ENCODE data around the gene FTCDNL1. TPM values are rescaled to one million over a fixed set of nuclear protein-coding genes. Genes with fewer than 3 reads are reported as not detected.

FTCDNL1 gene
- total RNA-seq, 2 experiments from 2014 or later, result 1.9 to 2.0 TPM

- ATAC-seq (no peak), DNase-seq (no peak)
- Mint-ChIP-seq H3K36me3 (ENCODE audit: low read depth) (no peaks in the 10 kb centered on the region), H3K27me3 (peaks cover 7% of the 10 kb centered on the region), H3K4me1 (ENCODE audit: low read depth) (no peaks in the 10 kb centered on the region), H3K9me3 (no peaks in the 10 kb centered on the region), H3K4me3 (no peak overlapping the region), H3K27ac (no peak overlapping the region)
- intact Hi-C loops (cut with micrococcal nuclease), result no loop called here
- TF ChIP-seq CTCF (IDR thresholded peaks at IDR 0.05), result no peak
- ChIA-PET POLR2A (no interaction called here), CTCF (no interaction called here)
These were observed 101.4 kb downstream of the FTCDNL1 start for GRCh38 chr2:199749571-199749970.

GRCh38 chr2:199744724-199745123 is 106.3 kb downstream of the FTCDNL1 start:
- Mint-ChIP-seq H3K27ac (no peak overlapping the region), H3K9me3 (no peaks in the 10 kb centered on the region), H3K36me3 (ENCODE audit: low read depth) (no peaks in the 10 kb centered on the region), H3K4me1 (ENCODE audit: low read depth) (peaks cover 3% of the 10 kb centered on the region), H3K4me3 (no peak overlapping the region), H3K27me3 (peaks cover 6% of the 10 kb centered on the region)
- no peak for ATAC-seq
- ChIA-PET CTCF (interaction anchor here (0.7 kb wide), 1 partner anchor 41 kb away, joined by 4 read pairs; no protein-coding TSS in a partner anchor), POLR2A (interaction anchor here (0.6 kb wide), 1 partner anchor 12 kb away, joined by 3 read pairs; no protein-coding TSS in a partner anchor)
- intact Hi-C loops (cut with micrococcal nuclease), result loop anchor here (5.0 kb wide), 1 partner anchor 37 kb away; no protein-coding TSS in a partner anchor
- DNase-seq, result no peak
- no peak for TF ChIP-seq CTCF (IDR thresholded peaks at IDR 0.05)

- H3K4me3 Mint-ChIP-seq, result no peak overlapping the region
- no peaks in the 10 kb centered on the region for H3K9me3 Mint-ChIP-seq
- ATAC-seq (no peak), DNase-seq (no peak)
- H3K36me3 Mint-ChIP-seq (ENCODE audit: low read depth), result no peaks in the 10 kb centered on the region
- H3K27me3 Mint-ChIP-seq, result peaks cover 11% of the 10 kb centered on the region
- CTCF ChIA-PET, result interaction anchor here (0.7 kb wide), 1 partner anchor 41 kb away, joined by 4 read pairs; no protein-coding TSS in a partner anchor
- peaks cover 5% of the 10 kb centered on the region for H3K4me1 Mint-ChIP-seq (ENCODE audit: low read depth)
- intact Hi-C loops (cut with micrococcal nuclease), result loop anchor here (5.0 kb wide), 1 partner anchor 37 kb away; no protein-coding TSS in a partner anchor
- TF ChIP-seq CTCF (IDR thresholded peaks at IDR 0.05), result no peak
- H3K27ac Mint-ChIP-seq, result no peak overlapping the region
- POLR2A ChIA-PET, result interaction anchor here (0.6 kb wide), 1 partner anchor 12 kb away, joined by 3 read pairs; no protein-coding TSS in a partner anchor
These were observed 106.7 kb downstream of the FTCDNL1 start for GRCh38 chr2:199744260-199744659.

- Mint-ChIP-seq H3K27me3 (peaks cover 17% of the 10 kb centered on the region), H3K9me3 (no peaks in the 10 kb centered on the region), H3K36me3 (ENCODE audit: low read depth) (no peaks in the 10 kb centered on the region), H3K4me3 (no peak overlapping the region), H3K4me1 (ENCODE audit: low read depth) (peaks cover 5% of the 10 kb centered on the region), H3K27ac (no peak overlapping the region)
- ChIA-PET POLR2A (no interaction called here), CTCF (no interaction called here)
- ATAC-seq (no peak), DNase-seq (no peak)
- no peak for TF ChIP-seq CTCF (IDR thresholded peaks at IDR 0.05)
- intact Hi-C loops (cut with micrococcal nuclease), result loop anchor here (5.0 kb wide), 1 partner anchor 36 kb away; no protein-coding TSS in a partner anchor
These were observed 107.4 kb downstream of the FTCDNL1 start for GRCh38 chr2:199743415-199744120.

GRCh38 chr2:199742884-199743283 is 108.1 kb downstream of the FTCDNL1 start:
- no peak for ATAC-seq
- peaks cover 5% of the 10 kb centered on the region for H3K4me1 Mint-ChIP-seq (ENCODE audit: low read depth)

More at GRCh38 chr2:199742884-199743283, 108.1 kb downstream of the FTCDNL1 start:
- DNase-seq, result no peak
- ChIA-PET CTCF (interaction anchor here (3.4 kb wide), 1 partner anchor 8 kb away, joined by 24 read pairs; no protein-coding TSS in a partner anchor), POLR2A (no interaction called here)
- intact Hi-C loops (cut with micrococcal nuclease), result loop anchor here (5.0 kb wide), 1 partner anchor 36 kb away; no protein-coding TSS in a partner anchor
- no peak overlapping the region for H3K4me3 Mint-ChIP-seq
- no peaks in the 10 kb centered on the region for H3K36me3 Mint-ChIP-seq (ENCODE audit: low read depth)
- no peaks in the 10 kb centered on the region for H3K9me3 Mint-ChIP-seq
- no peak overlapping the region for H3K27ac Mint-ChIP-seq
- H3K27me3 Mint-ChIP-seq, result peaks cover 19% of the 10 kb centered on the region
- no peak for TF ChIP-seq CTCF (IDR thresholded peaks at IDR 0.05)

Data from activated CD8-positive, alpha-beta T cell treated with anti-CD3 and anti-CD28 coated beads for 36 hours (primary cell).